IMR-90 (cell line): ENCODE data around the gene ASRGL1.

ENCODE experiments used
- BHLHE40 ChIP-seq: fragments of 150-350 bp; IDR thresholded peaks from 2 replicates; pipeline ENCODE4 v1.6.1; 2016; ENCODE audit warnings: mild to moderate bottlenecking, low read depth, low read length
- CEBPB ChIP-seq: IDR thresholded peaks from 2 replicates; pipeline ENCODE4 v1.6.1; 2012; ENCODE audit warnings: low read depth, low read length, improper control_type of control experiment
- CHD1 ChIP-seq: IDR thresholded peaks from 2 replicates; pipeline ENCODE4 v1.6.1; 2012; ENCODE audit warnings: low read depth, low read length, improper control_type of control experiment
- FOS ChIP-seq: fragments of 150-350 bp; IDR thresholded peaks from 2 replicates; pipeline ENCODE4 v1.6.1; 2016; ENCODE audit warnings: low read depth, low read length
- MAZ ChIP-seq: IDR thresholded peaks from 2 replicates; pipeline ENCODE4 v1.6.1; 2012; ENCODE audit warnings: low read depth, mild to moderate bottlenecking, low read length, improper control_type of control experiment, moderate library complexity, borderline replicate concordance
- MXI1 ChIP-seq: IDR thresholded peaks from 2 replicates; pipeline ENCODE4 v1.6.1; 2012; ENCODE audit warnings: low read depth, mild to moderate bottlenecking, low read length, moderate library complexity, borderline replicate concordance
- NFE2L2 ChIP-seq: fragments of 150-350 bp; IDR thresholded peaks from 2 replicates; pipeline ENCODE4 v1.6.1; 2016; ENCODE audit warnings: low read depth, mild to moderate bottlenecking, low read length
- POLR2A ChIP-seq: IDR thresholded peaks from 2 replicates; pipeline ENCODE4 v1.6.1; 2012; ENCODE audit warnings: mild to moderate bottlenecking, low read depth, low read length
- RAD21 ChIP-seq: IDR thresholded peaks from 2 replicates; pipeline ENCODE4 v1.6.1; 2012; ENCODE audit warnings: low read length, improper control_type of control experiment
- RCOR1 ChIP-seq: IDR thresholded peaks from 2 replicates; pipeline ENCODE4 v1.6.1; 2012; ENCODE audit warnings: mild to moderate bottlenecking, low read length, improper control_type of control experiment; ENCODE audit not compliant: insufficient replicate concordance
- RFX5 ChIP-seq: IDR thresholded peaks from 2 replicates; pipeline ENCODE4 v1.8.0; 2012; ENCODE audit warnings: low read depth, mild to moderate bottlenecking, low read length, moderate library complexity
- SMC3 ChIP-seq: fragments of 150-350 bp; IDR thresholded peaks from 2 replicates; pipeline ENCODE4 v1.6.1; 2016; ENCODE audit warnings: low read depth, mild to moderate bottlenecking, antibody characterized with exemption, low read length, moderate library complexity
- TF ChIP-seq, protein P1 (sequence below): conservative IDR thresholded peaks from 2 replicates; pipeline ENCODE4 v1.5.1; 2012; ENCODE audit warnings: mild to moderate bottlenecking, low read depth, low read length, improper control_type of control experiment
- TF ChIP-seq, protein P2 (sequence below): fragments of 150-350 bp; IDR thresholded peaks from 2 replicates; pipeline ENCODE4 v1.6.1; 2017; ENCODE audit warnings: mild to moderate bottlenecking, antibody characterized with exemption, low read length, low read depth

DNA sequence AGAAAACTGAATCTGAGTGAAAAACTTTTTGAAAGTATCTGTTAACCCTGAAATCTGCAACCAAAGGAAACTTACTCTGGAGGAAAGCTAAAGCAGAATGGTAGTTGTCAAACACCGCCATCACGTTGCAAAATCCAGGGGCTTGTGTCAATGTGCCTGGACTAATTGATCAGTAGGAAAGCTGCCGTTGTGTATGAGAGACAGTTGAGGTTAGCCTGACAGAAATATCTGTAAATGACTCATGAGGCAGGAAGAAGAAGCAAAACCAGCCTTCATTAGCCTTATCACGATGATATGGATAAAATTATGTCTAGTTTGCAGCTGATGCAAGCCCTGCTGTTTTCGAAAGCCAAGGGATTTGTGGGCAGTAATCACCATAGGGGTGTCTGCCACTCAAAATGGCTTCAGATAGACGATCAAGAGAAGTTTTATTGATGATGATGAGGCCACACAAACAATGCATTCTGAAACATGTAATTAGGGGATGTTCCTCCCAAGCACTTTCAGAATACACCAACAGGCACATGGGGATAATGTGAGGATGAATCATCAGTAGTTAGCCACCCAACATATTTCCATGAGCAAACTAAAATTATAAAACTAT, 90.5 kb downstream of the ASRGL1 start:
- TF ChIP-seq, protein P1, sequence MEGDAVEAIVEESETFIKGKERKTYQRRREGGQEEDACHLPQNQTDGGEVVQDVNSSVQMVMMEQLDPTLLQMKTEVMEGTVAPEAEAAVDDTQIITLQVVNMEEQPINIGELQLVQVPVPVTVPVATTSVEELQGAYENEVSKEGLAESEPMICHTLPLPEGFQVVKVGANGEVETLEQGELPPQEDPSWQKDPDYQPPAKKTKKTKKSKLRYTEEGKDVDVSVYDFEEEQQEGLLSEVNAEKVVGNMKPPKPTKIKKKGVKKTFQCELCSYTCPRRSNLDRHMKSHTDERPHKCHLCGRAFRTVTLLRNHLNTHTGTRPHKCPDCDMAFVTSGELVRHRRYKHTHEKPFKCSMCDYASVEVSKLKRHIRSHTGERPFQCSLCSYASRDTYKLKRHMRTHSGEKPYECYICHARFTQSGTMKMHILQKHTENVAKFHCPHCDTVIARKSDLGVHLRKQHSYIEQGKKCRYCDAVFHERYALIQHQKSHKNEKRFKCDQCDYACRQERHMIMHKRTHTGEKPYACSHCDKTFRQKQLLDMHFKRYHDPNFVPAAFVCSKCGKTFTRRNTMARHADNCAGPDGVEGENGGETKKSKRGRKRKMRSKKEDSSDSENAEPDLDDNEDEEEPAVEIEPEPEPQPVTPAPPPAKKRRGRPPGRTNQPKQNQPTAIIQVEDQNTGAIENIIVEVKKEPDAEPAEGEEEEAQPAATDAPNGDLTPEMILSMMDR = no peak
- TF ChIP-seq POLR2A (no peak), CEBPB (peak; percentile 58; the same call in 1 of the 2 replicates), RAD21 (no peak), BHLHE40 (peak; percentile 30; the same call in 1 of the 2 replicates), RCOR1 (no peak), MXI1 (no peak), MAZ (no peak), SMC3 (no peak), RFX5 (no peak), CHD1 (no peak), FOS (no peak), NFE2L2 (peak; percentile 71)
- TF ChIP-seq, protein P2, sequence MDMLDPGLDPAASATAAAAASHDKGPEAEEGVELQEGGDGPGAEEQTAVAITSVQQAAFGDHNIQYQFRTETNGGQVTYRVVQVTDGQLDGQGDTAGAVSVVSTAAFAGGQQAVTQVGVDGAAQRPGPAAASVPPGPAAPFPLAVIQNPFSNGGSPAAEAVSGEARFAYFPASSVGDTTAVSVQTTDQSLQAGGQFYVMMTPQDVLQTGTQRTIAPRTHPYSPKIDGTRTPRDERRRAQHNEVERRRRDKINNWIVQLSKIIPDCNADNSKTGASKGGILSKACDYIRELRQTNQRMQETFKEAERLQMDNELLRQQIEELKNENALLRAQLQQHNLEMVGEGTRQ = no peak
